ENCODE data around the gene ENDOG.
"Not testable (repeated sequence)": the region's sequence is repeated elsewhere in the genome, so short reads cannot be mapped to it uniquely, and the experiment has no call there.

Gene ENDOG

GRCh38 chr9:128851779-128852600, 33.7 kb downstream of the ENDOG start:
- H4K20me1 ChIP-seq (ENCODE audit: insufficient read depth, low read length); H3K4me2 ChIP-seq (ENCODE audit: low read length); H3K27ac ChIP-seq (ENCODE audit: low read length); H2AFZ ChIP-seq (ENCODE audit: low read depth, low read length); H3K36me3 ChIP-seq (replicated peaks; ENCODE audit: low read depth, low read length); H3K27me3 ChIP-seq (ENCODE audit: low read depth, low read length); H3K9ac ChIP-seq (ENCODE audit: low read length); H3K79me2 ChIP-seq (ENCODE audit: low read length); H3K4me3 ChIP-seq (ENCODE audit: low read length); H3K9me3 ChIP-seq (ENCODE audit: insufficient read depth, low read length); H3K4me1 ChIP-seq (ENCODE audit: low read length): not testable (repeated sequence)
- TF ChIP-seq CTCF (IDR thresholded peaks at IDR 0.05; ENCODE audit: low read depth, low read length): peak; percentile 40

- not testable (repeated sequence) for H3K4me1 ChIP-seq (ENCODE audit: low read length); H3K9me3 ChIP-seq (ENCODE audit: insufficient read depth, low read length); H3K4me2 ChIP-seq (ENCODE audit: low read length); H3K79me2 ChIP-seq (ENCODE audit: low read length); H4K20me1 ChIP-seq (ENCODE audit: insufficient read depth, low read length); H3K9ac ChIP-seq (ENCODE audit: low read length); H3K36me3 ChIP-seq (replicated peaks; ENCODE audit: low read depth, low read length); H2AFZ ChIP-seq (ENCODE audit: low read depth, low read length); H3K4me3 ChIP-seq (ENCODE audit: low read length); H3K27ac ChIP-seq (ENCODE audit: low read length); H3K27me3 ChIP-seq (ENCODE audit: low read depth, low read length)
Observed at GRCh38 chr9:128852646-128853045, 34.3 kb downstream of the ENDOG start.

- not testable (repeated sequence) for H3K4me1 ChIP-seq (ENCODE audit: low read length); H2AFZ ChIP-seq (ENCODE audit: low read depth, low read length); H3K9me3 ChIP-seq (ENCODE audit: insufficient read depth, low read length); H3K27ac ChIP-seq (ENCODE audit: low read length); H3K36me3 ChIP-seq (replicated peaks; ENCODE audit: low read depth, low read length); H3K4me2 ChIP-seq (ENCODE audit: low read length); H3K9ac ChIP-seq (ENCODE audit: low read length); H3K4me3 ChIP-seq (ENCODE audit: low read length); H3K27me3 ChIP-seq (ENCODE audit: low read depth, low read length); H4K20me1 ChIP-seq (ENCODE audit: insufficient read depth, low read length); H3K79me2 ChIP-seq (ENCODE audit: low read length)
Observed at GRCh38 chr9:128854454-128854853, 36.2 kb downstream of the ENDOG start.

- not testable (repeated sequence) for H3K4me1 ChIP-seq (ENCODE audit: low read length); H3K9me3 ChIP-seq (ENCODE audit: insufficient read depth, low read length); H3K79me2 ChIP-seq (ENCODE audit: low read length); H3K4me2 ChIP-seq (ENCODE audit: low read length); H4K20me1 ChIP-seq (ENCODE audit: insufficient read depth, low read length); H3K9ac ChIP-seq (ENCODE audit: low read length); H2AFZ ChIP-seq (ENCODE audit: low read depth, low read length); H3K4me3 ChIP-seq (ENCODE audit: low read length); H3K36me3 ChIP-seq (replicated peaks; ENCODE audit: low read depth, low read length); H3K27me3 ChIP-seq (ENCODE audit: low read depth, low read length); H3K27ac ChIP-seq (ENCODE audit: low read length)
Observed at GRCh38 chr9:128858476-128858875, 40.2 kb downstream of the ENDOG start.

- no peak for TF ChIP-seq EZH2phosphoT487 (IDR thresholded peaks at IDR 0.05; ENCODE audit: low read depth)
- TF ChIP-seq CTCF (IDR thresholded peaks at IDR 0.05; ENCODE audit: low read depth, low read length): no peak
- no peaks in the 10 kb centered on the region for H3K36me3 ChIP-seq (replicated peaks; ENCODE audit: low read depth, low read length)
- H3K9me3 ChIP-seq (ENCODE audit: insufficient read depth, low read length): no peaks in the 10 kb centered on the region
- H3K4me2 ChIP-seq (ENCODE audit: low read length): no peak overlapping the region
- H2AFZ ChIP-seq (ENCODE audit: low read depth, low read length): no peak overlapping the region
- H3K9ac ChIP-seq (ENCODE audit: low read length): no peak overlapping the region
- H3K27me3 ChIP-seq (ENCODE audit: low read depth, low read length): no peaks in the 10 kb centered on the region
- no peak overlapping the region for H3K27ac ChIP-seq (ENCODE audit: low read length)
- no peaks in the 10 kb centered on the region for H4K20me1 ChIP-seq (ENCODE audit: insufficient read depth, low read length)
- no peak overlapping the region for H3K4me3 ChIP-seq (ENCODE audit: low read length)
- peaks cover 2% of the 10 kb centered on the region; the same call in 1 of the 2 replicates for H3K4me1 ChIP-seq (ENCODE audit: low read length)
- H3K79me2 ChIP-seq (ENCODE audit: low read length): no peaks in the 10 kb centered on the region
Observed at GRCh38 chr9:128860937-128861336, 42.6 kb downstream of the ENDOG start.
